GM12873 (cell line): Measurements from ENCODE around the gene ATG10.

Source experiments
- CTCF ChIP-seq: IDR thresholded peaks from 2 replicates; pipeline ENCODE4 v1.5.1; 2012; ENCODE audit warnings: low read depth, mild to moderate bottlenecking, moderate library complexity, low read length, control low read depth; ENCODE audit not compliant: insufficient read depth; ENCODE audit errors: missing control alignments

Gene ATG10

GRCh38 chr5:82167372-82167935 is 195.6 kb downstream of the ATG10 start:
- TF ChIP-seq CTCF: no peak

- no peak for TF ChIP-seq CTCF
Measured at GRCh38 chr5:82168294-82168693, 196.5 kb downstream of the ATG10 start.

- TF ChIP-seq CTCF: no peak
Measured at GRCh38 chr5:82169892-82170291, 198.1 kb downstream of the ATG10 start.

GRCh38 chr5:82174128-82174918 is 202.5 kb downstream of the ATG10 start:
- peak; percentile 72 for TF ChIP-seq CTCF

- TF ChIP-seq CTCF: no peak
Measured at GRCh38 chr5:82174919-82175219, 203.0 kb downstream of the ATG10 start.

- no peak for TF ChIP-seq CTCF
Measured at GRCh38 chr5:82176115-82176814, 204.4 kb downstream of the ATG10 start.

- TF ChIP-seq CTCF: no peak
Measured at GRCh38 chr5:82178378-82178777, 206.6 kb downstream of the ATG10 start.
